Subcutaneous abdominal adipose tissue (tissue), 5 donors: ENCODE measurements around the gene ROBO1.

ENCODE experiments used
- H3K27ac ChIP-seq: one replicate; pipeline ENCODE4 v1.7.0; 2013; ENCODE audit warnings: low read depth, mild to moderate bottlenecking, inconsistent platforms, low read length, moderate library complexity
- H3K27me3 ChIP-seq, 5 donors: one replicate each; pipeline ENCODE4 v1.7.0; 2013; ENCODE audit warnings: low read length in 5 of 5, inconsistent platforms in 1 of 5; ENCODE audit not compliant: control insufficient read depth in 5 of 5, insufficient read depth in 4 of 5
- H3K36me3 ChIP-seq, 5 donors: one replicate each; pipeline ENCODE4 v1.7.0; 2013; ENCODE audit warnings: low read length in 5 of 5; ENCODE audit not compliant: control insufficient read depth in 5 of 5, insufficient read depth in 5 of 5
- H3K4me1 ChIP-seq, 5 donors: one replicate each; pipeline ENCODE4 v1.7.0; 2013; ENCODE audit warnings: low read length in 5 of 5, mild to moderate bottlenecking in 3 of 5, moderate library complexity in 1 of 5; ENCODE audit not compliant: control insufficient read depth in 5 of 5, insufficient read depth in 5 of 5
- H3K4me3 ChIP-seq, 5 donors: one replicate each; pipeline ENCODE4 v1.7.0; 2013; ENCODE audit warnings: low read length in 5 of 5, low read depth in 1 of 5
- H3K9ac ChIP-seq, 5 donors: one replicate each; pipeline ENCODE4 v1.7.0; 2013; ENCODE audit warnings: low read length in 5 of 5, mild to moderate bottlenecking in 4 of 5, moderate library complexity in 3 of 5
- H3K9me3 ChIP-seq, 5 donors: one replicate each; pipeline ENCODE4 v1.7.0; 2013; ENCODE audit warnings: low read length in 5 of 5; ENCODE audit not compliant: control insufficient read depth in 5 of 5
- donor health status: healthy.
- donor health status: healthy.
- donor health status: healthy.
- donor health status: healthy.
- donor health status: healthy.

Gene ROBO1

GRCh38 chr3:79651536-79652065 lies 116.2 kb downstream of the ROBO1 start:
- H3K4me1 ChIP-seq = peaks cover 0 to 5% (median 0%) of the 10 kb centered on the region in 5 donors

GRCh38 chr3:79639855-79640254 lies 127.9 kb downstream of the ROBO1 start:
- Histone ChIP-seq H3K27ac (no peak overlapping the region), H3K9me3 (no peaks in the 10 kb centered on the region), H3K4me1 (no peaks in the 10 kb centered on the region), H3K36me3 (no peaks in the 10 kb centered on the region), H3K9ac (no peak overlapping the region), H3K27me3 (no peaks in the 10 kb centered on the region), H3K4me3 (no peak overlapping the region)

More at GRCh38 chr3:79651536-79652065, 116.2 kb downstream of the ROBO1 start:
- no peak overlapping the region for H3K9ac ChIP-seq
- H3K27ac ChIP-seq = no peak overlapping the region
- H3K36me3 ChIP-seq = no peaks in the 10 kb centered on the region
- H3K9me3 ChIP-seq = no peaks in the 10 kb centered on the region
- H3K4me3 ChIP-seq = no peak overlapping the region
- H3K27me3 ChIP-seq = no peaks in the 10 kb centered on the region

GRCh38 chr3:79636372-79636771 lies 131.4 kb downstream of the ROBO1 start:
- no peaks in the 10 kb centered on the region for H3K36me3 ChIP-seq
- no peak overlapping the region for H3K4me3 ChIP-seq
- no peak overlapping the region for H3K27ac ChIP-seq
- no peaks in the 10 kb centered on the region for H3K27me3 ChIP-seq
- no peaks in the 10 kb centered on the region for H3K4me1 ChIP-seq
- H3K9me3 ChIP-seq = no peaks in the 10 kb centered on the region
- H3K9ac ChIP-seq = no peak overlapping the region

GRCh38 chr3:79632842-79633241 lies 135.0 kb downstream of the ROBO1 start:
- Histone ChIP-seq H3K4me3 (no peak overlapping the region), H3K9ac (no peak overlapping the region), H3K9me3 (no peaks in the 10 kb centered on the region), H3K4me1 (no peaks in the 10 kb centered on the region), H3K27ac (no peak overlapping the region), H3K36me3 (no peaks in the 10 kb centered on the region), H3K27me3 (no peaks in the 10 kb centered on the region)

GRCh38 chr3:79618883-79619282 lies 148.9 kb downstream of the ROBO1 start:
- Histone ChIP-seq H3K27me3 (no peaks in the 10 kb centered on the region), H3K27ac (no peak overlapping the region), H3K4me3 (peak overlapping the region in 1 of 5 donors; percentile 19), H3K9ac (no peak overlapping the region), H3K9me3 (peaks cover 3 to 41% (median 33%) of the 10 kb centered on the region in 5 donors), H3K36me3 (no peaks in the 10 kb centered on the region), H3K4me1 (no peaks in the 10 kb centered on the region)

GRCh38 chr3:79606414-79606813 lies 161.4 kb downstream of the ROBO1 start:
- Histone ChIP-seq H3K9ac (no peak overlapping the region), H3K9me3 (peaks cover 0 to 3% (median 0%) of the 10 kb centered on the region in 5 donors), H3K4me1 (no peaks in the 10 kb centered on the region), H3K36me3 (no peaks in the 10 kb centered on the region), H3K27ac (no peak overlapping the region), H3K27me3 (no peaks in the 10 kb centered on the region), H3K4me3 (no peak overlapping the region)

- Histone ChIP-seq H3K27me3 (no peaks in the 10 kb centered on the region), H3K9ac (no peak overlapping the region), H3K36me3 (no peaks in the 10 kb centered on the region), H3K27ac (no peak overlapping the region), H3K4me1 (no peaks in the 10 kb centered on the region), H3K4me3 (no peak overlapping the region), H3K9me3 (no peaks in the 10 kb centered on the region)
Measured at GRCh38 chr3:79604681-79605080, 163.1 kb downstream of the ROBO1 start.

GRCh38 chr3:79602385-79602784 lies 165.4 kb downstream of the ROBO1 start:
- no peaks in the 10 kb centered on the region for H3K4me1 ChIP-seq
- no peak overlapping the region for H3K9ac ChIP-seq
- H3K27me3 ChIP-seq = no peaks in the 10 kb centered on the region
- H3K4me3 ChIP-seq = no peak overlapping the region
- H3K27ac ChIP-seq = no peak overlapping the region
- no peaks in the 10 kb centered on the region for H3K36me3 ChIP-seq
- no peaks in the 10 kb centered on the region for H3K9me3 ChIP-seq

GRCh38 chr3:79598594-79598993 lies 169.2 kb downstream of the ROBO1 start:
- Histone ChIP-seq H3K9ac (no peak overlapping the region), H3K9me3 (no peaks in the 10 kb centered on the region), H3K27me3 (no peaks in the 10 kb centered on the region), H3K36me3 (no peaks in the 10 kb centered on the region), H3K4me1 (no peaks in the 10 kb centered on the region), H3K27ac (no peak overlapping the region), H3K4me3 (no peak overlapping the region)

- Histone ChIP-seq H3K9me3 (no peaks in the 10 kb centered on the region), H3K36me3 (no peaks in the 10 kb centered on the region), H3K4me3 (no peak overlapping the region), H3K9ac (no peak overlapping the region), H3K27me3 (no peaks in the 10 kb centered on the region), H3K4me1 (no peaks in the 10 kb centered on the region), H3K27ac (no peak overlapping the region)
Measured at GRCh38 chr3:79597709-79598108, 170.1 kb downstream of the ROBO1 start.

GRCh38 chr3:79587150-79587549 lies 180.6 kb downstream of the ROBO1 start:
- no peak overlapping the region for H3K4me3 ChIP-seq
- H3K36me3 ChIP-seq = no peaks in the 10 kb centered on the region
- H3K27ac ChIP-seq = no peak overlapping the region
- no peaks in the 10 kb centered on the region for H3K9me3 ChIP-seq
- H3K9ac ChIP-seq = no peak overlapping the region
- H3K27me3 ChIP-seq = no peaks in the 10 kb centered on the region
- H3K4me1 ChIP-seq = no peaks in the 10 kb centered on the region
